ENCODE results near the gene GFRA1. TPM values are rescaled to one million over a fixed set of nuclear protein-coding genes. Genes with fewer than 3 reads are reported as not detected.

The GFRA1 gene
- total and polyA plus RNA-seq, 2 of the 8 experiments (the other 6 are each of a cell fraction or from before 2014, with no cell fraction given) = 1.1 to 2.0 TPM

- no peaks in the 10 kb centered on the region for H3K27me3 ChIP-seq (replicated peaks in 1 of 4; ENCODE audit: control insufficient read depth in 3 of 4, extremely low read depth in 1 of 4, insufficient read depth in 3 of 4, low read length in 3 of 4)
- H3K36me3 ChIP-seq (ENCODE audit: control insufficient read depth in 2 of 4, insufficient read depth in 4 of 4, low read length in 3 of 4) = no peaks in the 10 kb centered on the region
- H3K9ac ChIP-seq (replicated peaks in 1 of 4; ENCODE audit: extremely low read depth in 1 of 4, low read depth in 3 of 4, low read length in 3 of 4) = no peak overlapping the region; a peak in 1 of 7 replicates
- no peak overlapping the region for H2AFZ ChIP-seq (ENCODE audit: low read length)
- H2BK12ac ChIP-seq (ENCODE audit: low read depth, low read length) = no peak overlapping the region
- H3K4ac ChIP-seq (replicated peaks; ENCODE audit: insufficient read length, low read depth, low read length) = no peak overlapping the region
- no peaks in the 10 kb centered on the region for H3K23me2 ChIP-seq (ENCODE audit: low read depth, low read length)
- no peaks in the 10 kb centered on the region for H3K79me2 ChIP-seq (ENCODE audit: control insufficient read depth in 1 of 2, insufficient read depth in 2 of 2, low read length in 2 of 2)
- no peaks in the 10 kb centered on the region for H3K79me1 ChIP-seq (ENCODE audit: low read depth, low read length)
- ChIA-PET POLR2A (ENCODE audit: partially characterized antibody) (interaction anchor here (1.1 kb wide), 1 partner anchor 188 kb away, joined by 3 read pairs; no protein-coding TSS in a partner anchor), CTCF (ENCODE audit: partially characterized antibody) (interaction anchor here (0.8 kb wide), 1 partner anchor 22 kb away, joined by 3 read pairs; no protein-coding TSS in a partner anchor)
- H2BK15ac ChIP-seq (ENCODE audit: low read length) = no peak overlapping the region
- no peak overlapping the region for H4K8ac ChIP-seq (ENCODE audit: extremely low read depth, insufficient read depth, low read length)
- H3K14ac ChIP-seq (ENCODE audit: insufficient read length) = no peak overlapping the region
- no peak overlapping the region for H3K4me3 ChIP-seq (ENCODE audit: extremely low read depth in 1 of 4, insufficient read depth in 2 of 4, low read depth in 3 of 4, low read length in 4 of 4)
- no peak overlapping the region for H2BK120ac ChIP-seq (replicated peaks; ENCODE audit: low read depth, low read length)
- no peak overlapping the region for H3K56ac ChIP-seq (replicated peaks; ENCODE audit: insufficient read length, low read depth, low read length)
- no peak overlapping the region for H2BK5ac ChIP-seq (ENCODE audit: low read depth, low read length)
- H3K18ac ChIP-seq (ENCODE audit: extremely low read depth, low read length) = no peak overlapping the region
- H4K20me1 ChIP-seq (replicated peaks in 1 of 2; ENCODE audit: control insufficient read depth in 1 of 2, insufficient read depth in 2 of 2, low read length in 2 of 2) = no peaks in the 10 kb centered on the region
- no peak overlapping the region for H4K91ac ChIP-seq (replicated peaks; ENCODE audit: insufficient read length, low read length)
- FAIRE-seq (no peak), DNase-seq (ENCODE audit: low read depth in 1 of 2, low spot score in 2 of 2) (no peak)
- H3K4me1 ChIP-seq (replicated peaks in 1 of 4; ENCODE audit: control insufficient read depth in 3 of 4, insufficient read depth in 4 of 4, low read length in 3 of 4) = peaks cover 0 to 2% (median 0%) of the 10 kb centered on the region in 4 experiments; a peak in 1 of 7 replicates
- TF ChIP-seq SP2 (IDR thresholded peaks at IDR 0.05; ENCODE audit: low read length) = no peak
- no peak for TF ChIP-seq CBX8 (IDR thresholded peaks at IDR 0.05; ENCODE audit: borderline replicate concordance, low read depth, low read length)
- TF ChIP-seq TAF1 (IDR thresholded peaks at IDR 0.05; ENCODE audit: low read depth, low read length) = no peak
- TF ChIP-seq CHD1 (IDR thresholded peaks at IDR 0.05; ENCODE audit: low read depth, low read length) = no peak
- no peak for TF ChIP-seq CREB1 (IDR thresholded peaks at IDR 0.05)
- TF ChIP-seq YY1 (IDR thresholded peaks at IDR 0.05; ENCODE audit: low read depth, low read length) = no peak
- TF ChIP-seq CTCF (IDR thresholded peaks at IDR 0.05; ENCODE audit: control extremely low read depth in 1 of 3, insufficient read depth in 1 of 3, low read depth in 1 of 3, low read length in 3 of 3) = no peak
- no peak for TF ChIP-seq SRF (IDR thresholded peaks at IDR 0.05; ENCODE audit: low read depth, low read length)
- TF ChIP-seq, protein P1, sequence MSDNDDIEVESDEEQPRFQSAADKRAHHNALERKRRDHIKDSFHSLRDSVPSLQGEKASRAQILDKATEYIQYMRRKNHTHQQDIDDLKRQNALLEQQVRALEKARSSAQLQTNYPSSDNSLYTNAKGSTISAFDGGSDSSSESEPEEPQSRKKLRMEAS (IDR thresholded peaks at IDR 0.05) = no peak
- no peak for TF ChIP-seq CEBPB (IDR thresholded peaks at IDR 0.05; ENCODE audit: low read depth, low read length)
- no peak for TF ChIP-seq POLR2A (IDR thresholded peaks at IDR 0.05; ENCODE audit: control extremely low read depth in 1 of 2, low read depth in 2 of 2, low read length in 2 of 2)
- H4K5ac ChIP-seq (ENCODE audit: insufficient read length, low read depth, low read length) = no peak overlapping the region
- H3K23ac ChIP-seq (ENCODE audit: insufficient read length) = no peak overlapping the region
- no peaks in the 10 kb centered on the region for H3K9me3 ChIP-seq (ENCODE audit: insufficient read depth in 2 of 2, low read depth in 1 of 2, low read length in 1 of 2)
- 96% methylated on average over 8 of the region's 8 CpGs; no CpG with 5 or more reads in 1 of the 2 experiments for WGBS, 2 experiments (ENCODE audit: extremely low coverage in 1 of 2, insufficient coverage in 1 of 2, insufficient read length in 1 of 2, insufficient replicate concordance in 2 of 2, low coverage in 1 of 2, low lambda C conversion rate in 2 of 2, missing lambda C conversion rate in 1 of 2)
- H3K4me2 ChIP-seq (ENCODE audit: insufficient read depth in 1 of 2, low read depth in 2 of 2, low read length in 2 of 2) = no peak overlapping the region
- H2BK20ac ChIP-seq (ENCODE audit: low read length) = no peak overlapping the region
- no peak overlapping the region for H3K27ac ChIP-seq (ENCODE audit: low read depth, low read length)
- no peak overlapping the region for H2AK5ac ChIP-seq (ENCODE audit: low read depth, low read length)
These were observed 174.5 kb downstream of the GFRA1 start for GRCh38 chr10:116098411-116099022.
